CD4-positive, alpha-beta T cell treated with Interferon gamma for 1 hour (primary cell): ENCODE measurements around the gene WNK2.

Source experiments
- DNase-seq: peaks from one replicate; pipeline ENCODE4 v3.0.0-alpha.2; 2020

Gene WNK2

GRCh38 chr9:93203026-93203717 lies 19.2 kb downstream of the WNK2 start:
- no peak for DNase-seq

GRCh38 chr9:93203718-93204469 lies 20.0 kb downstream of the WNK2 start:
- DNase-seq: no peak

GRCh38 chr9:93204470-93205043 lies 20.6 kb downstream of the WNK2 start:
- DNase-seq: no peak

GRCh38 chr9:93205045-93205768 lies 21.3 kb downstream of the WNK2 start:
- DNase-seq: no peak

DNA sequence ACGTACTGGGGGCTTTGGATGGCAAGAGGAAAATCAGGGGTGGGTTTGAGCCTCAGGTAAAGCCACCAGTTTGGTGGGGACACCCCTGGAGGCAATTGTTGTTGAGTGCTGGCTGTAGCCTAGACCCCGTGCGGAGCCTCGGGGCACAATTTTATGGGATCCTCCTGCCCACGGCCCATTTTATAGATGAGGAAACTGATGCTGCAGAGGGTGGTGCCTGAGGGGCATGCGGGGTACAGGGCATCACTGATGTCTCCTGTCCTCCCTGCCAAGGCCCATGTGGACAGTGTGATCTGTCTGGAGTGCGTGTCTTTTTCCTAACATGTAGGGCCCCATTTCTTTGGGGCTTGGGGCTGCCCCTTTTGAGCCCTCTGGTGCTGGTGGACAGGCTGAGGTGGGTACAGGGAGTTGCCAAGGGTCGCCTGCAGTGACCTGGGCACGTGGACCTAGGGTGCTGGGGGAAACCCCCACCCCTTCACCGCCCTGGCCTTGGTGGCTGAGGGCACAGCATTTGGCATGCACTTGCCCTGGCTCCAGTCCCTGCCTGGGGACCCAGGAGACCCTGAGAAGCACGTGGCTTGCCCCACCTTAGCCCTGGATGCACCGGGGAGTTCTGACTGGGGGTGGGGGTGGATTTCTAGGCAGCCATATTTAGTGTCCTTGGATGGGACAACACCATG lies 22.1 kb downstream of the WNK2 start:
- no peak for DNase-seq

GRCh38 chr9:93206576-93207155 lies 22.7 kb downstream of the WNK2 start:
- no peak for DNase-seq

DNA sequence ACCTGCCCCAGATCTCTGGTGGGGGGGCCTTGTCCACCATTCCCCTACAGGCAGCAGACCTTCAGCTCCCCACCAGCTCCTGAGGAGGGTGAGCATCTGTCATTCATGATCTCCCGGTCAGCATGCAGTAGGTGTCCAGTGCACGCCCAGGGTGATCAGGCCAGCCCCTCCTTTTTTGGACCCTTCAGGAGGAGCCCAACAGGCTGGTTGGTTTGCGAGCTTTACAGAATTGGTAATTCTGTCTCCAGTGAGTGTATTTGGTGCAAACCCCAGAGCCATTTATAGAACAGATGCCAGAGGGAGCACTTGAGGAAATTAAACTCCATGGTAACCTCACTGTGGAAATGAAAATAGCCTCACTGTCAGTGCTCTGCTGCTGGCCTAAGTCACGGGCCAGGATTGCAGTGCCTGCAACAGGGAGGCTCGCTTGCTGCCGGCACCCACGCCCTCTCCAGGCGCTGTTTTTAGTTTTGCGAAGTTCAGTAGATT lies 23.4 kb downstream of the WNK2 start:
- DNase-seq: no peak

DNA sequence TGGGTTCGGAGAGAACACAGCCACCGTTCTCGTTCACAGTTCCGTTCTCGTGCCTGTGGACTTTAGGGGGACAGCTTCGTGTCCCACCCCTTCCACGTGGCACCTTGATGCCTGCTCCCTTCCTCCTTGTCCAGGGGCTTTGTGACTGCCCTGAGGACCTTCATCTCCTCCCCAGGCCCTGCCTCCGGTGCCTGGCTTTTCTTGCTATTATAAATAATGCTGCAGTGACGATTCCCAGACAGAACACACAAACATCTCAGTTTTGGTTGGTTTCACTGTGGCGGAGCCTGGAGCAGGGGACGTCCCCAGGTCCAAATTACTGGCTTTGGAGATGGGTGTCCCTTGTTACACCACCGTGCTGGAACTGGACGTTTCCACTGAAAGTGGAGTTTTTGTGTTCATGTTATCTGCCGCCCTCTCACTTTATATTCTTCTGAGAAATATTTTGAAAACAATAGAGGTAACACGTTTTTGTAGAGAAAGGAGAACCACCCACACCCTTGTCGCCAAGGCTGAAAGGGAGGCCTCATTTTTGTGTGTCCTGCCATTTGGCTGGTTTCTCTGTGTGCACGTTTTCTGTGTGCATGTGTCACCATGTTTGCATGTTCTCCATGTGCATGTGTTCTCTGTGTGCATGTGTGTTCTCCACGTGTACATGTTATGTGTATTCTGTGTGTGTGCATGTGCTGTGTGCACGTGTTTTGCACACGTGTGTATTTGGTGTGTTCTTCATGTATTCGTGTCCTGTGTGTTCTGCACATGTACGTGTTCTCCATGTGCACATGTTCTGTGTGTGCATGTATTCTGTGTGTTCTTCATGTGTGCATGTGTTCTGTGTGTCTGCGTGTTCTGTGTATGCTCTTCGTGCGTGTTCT lies 24.2 kb downstream of the WNK2 start:
- DNase-seq: no peak

DNA sequence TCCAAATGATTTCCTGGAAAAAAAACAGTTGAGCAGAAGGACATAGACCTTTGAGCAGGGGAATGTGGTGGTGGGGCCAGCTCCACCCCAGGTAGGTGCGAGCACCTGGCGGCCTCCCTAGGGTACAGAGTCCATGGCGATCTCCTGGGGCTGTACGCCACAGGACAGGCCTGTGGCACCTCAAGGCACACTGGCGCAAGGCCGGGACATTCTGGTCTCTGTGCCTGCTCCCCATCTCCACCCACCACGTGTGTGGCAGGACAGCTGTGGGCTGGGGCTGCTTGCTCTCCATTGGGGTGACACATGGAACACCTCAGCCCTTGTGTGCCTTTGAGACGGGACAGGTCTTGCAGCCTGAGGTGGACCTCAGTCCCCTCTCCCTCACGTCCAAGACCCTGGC lies 25.2 kb downstream of the WNK2 start:
- no peak for DNase-seq

GRCh38 chr9:93209576-93210323 lies 25.8 kb downstream of the WNK2 start:
- no peak for DNase-seq

DNA sequence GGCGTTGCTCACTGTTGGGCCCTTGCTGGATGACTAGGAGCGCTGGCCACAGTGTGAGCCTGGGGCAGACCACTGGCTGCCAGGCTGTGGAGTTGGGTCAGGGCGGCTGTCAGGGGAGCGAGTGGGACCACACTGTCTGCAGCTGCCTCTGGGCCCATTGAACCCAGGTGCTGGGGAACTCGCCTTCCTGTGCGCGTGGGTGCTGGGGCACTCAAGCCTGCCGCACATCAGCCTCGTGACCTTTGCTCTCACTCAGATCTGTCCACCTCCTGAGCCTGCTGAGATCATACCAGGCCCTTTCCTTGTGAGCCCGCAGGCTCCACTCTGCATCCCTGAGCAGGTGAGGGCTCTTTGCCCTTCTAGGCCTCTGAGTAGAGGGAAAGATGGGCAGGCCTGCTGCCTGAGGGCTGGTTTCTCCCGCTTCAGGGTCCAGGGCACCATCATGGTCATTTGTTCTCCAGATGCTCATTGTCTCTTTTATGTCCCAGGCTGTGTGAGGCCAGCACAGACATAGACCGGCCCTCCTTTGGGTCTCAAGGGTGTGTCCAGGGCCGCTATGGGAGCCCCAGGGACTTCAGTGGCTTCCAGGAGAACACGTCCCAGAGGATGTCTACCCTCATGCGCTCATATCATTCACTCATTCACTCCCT lies 26.5 kb downstream of the WNK2 start:
- no peak for DNase-seq

DNA sequence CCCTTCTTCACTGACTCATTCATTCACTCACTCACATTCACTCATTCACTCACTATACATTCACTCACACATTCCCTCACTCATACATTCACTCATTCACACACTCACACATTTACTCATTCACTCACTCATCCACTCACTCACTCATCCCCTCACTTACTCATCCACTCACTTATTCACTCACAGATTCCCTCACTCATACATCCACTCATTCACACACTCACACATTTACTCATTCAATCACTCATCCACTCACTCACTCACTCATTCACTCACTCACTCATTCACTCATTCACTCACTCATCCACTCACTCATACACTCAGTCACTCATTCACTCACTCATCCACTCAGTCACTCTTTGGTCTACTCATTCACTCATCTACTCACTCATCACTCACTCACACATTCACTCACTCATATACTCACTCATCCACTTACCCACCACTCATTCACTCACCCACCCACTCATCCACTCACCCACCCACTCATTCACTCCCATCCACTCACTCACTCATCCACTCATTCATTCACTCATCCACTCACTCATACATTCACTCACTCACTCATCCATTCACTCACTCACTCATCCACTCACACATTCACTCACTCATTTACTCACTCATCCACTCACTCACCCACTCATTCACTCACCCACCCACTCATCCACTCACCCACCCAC lies 27.2 kb downstream of the WNK2 start:
- DNase-seq: no peak

- DNase-seq: no peak
Observed at GRCh38 chr9:93211654-93212001, 27.7 kb downstream of the WNK2 start.

DNA sequence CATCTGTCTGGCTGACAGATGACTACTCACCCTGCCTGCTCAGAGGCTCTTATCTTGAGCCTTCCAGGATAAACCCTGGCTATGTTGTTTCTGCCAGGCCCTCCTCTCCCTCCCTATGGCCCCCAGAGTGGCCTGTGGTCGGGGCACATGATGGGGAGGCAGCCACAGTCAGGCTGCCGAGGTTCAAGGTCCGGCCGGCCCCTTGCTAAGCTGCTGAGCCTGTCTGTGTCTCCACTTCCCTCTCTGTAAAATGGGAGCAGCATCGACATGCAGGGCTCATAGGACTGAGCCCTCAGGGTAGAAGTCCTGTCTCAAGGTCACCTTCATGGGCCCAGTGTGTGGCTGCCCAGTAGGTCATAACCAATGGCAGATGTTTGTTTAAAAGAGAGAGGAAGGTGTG lies 28.5 kb downstream of the WNK2 start:
- DNase-seq: no peak

DNA sequence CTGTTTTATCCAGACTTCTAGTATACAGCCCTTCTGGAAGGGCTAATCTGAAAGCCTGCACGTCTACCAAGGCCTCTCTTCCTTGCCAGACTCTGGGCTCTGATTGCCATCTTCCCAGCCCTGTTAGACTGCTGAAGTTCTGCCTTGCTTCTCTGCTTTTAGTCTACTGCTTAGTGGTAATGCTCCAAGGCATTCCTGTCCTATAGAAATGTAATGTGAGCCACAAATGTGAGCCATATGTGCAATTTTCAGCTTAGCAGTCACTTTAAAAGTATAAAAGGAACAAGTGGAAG lies 32.1 kb downstream of the WNK2 start:
- DNase-seq: no peak

DNA sequence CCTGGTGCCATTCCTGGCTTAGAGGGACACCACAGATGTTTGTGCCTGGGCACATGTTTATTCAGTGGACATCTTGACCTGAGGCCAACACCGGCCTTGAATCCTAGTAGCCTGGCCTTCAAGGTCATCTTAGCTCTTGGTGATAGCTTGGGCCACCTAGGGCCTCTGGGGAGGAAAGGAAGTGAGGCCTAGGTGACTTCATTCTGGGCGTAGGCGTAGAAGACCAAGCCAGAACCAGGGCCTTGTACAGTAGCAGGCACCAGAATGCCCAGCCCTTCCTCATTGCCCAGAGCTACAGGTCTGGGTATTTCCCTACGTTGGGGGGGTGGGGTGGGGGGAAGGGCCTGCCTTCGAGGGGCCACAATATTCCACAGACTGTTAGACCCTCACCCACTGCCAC lies 33.8 kb downstream of the WNK2 start:
- DNase-seq: no peak

DNA sequence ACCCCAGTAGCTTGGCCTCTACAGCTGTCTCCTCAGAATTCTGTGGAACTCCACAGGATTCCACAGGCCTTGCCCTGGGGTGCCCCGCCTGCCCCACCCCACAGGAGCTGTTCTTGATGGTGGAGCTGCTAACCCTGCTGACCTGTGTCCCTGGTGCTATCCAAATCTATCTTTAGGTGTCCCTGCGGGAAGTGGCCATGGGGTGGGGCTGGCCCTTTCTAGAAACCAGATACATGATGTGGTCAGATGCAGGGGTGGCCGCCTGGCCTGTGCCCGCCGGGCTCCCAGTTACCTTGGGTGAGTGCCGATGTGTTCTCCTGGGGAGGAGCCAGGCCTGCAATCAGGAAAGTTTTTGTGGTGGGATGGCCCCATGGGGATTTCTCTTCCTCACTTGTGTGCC lies 34.2 kb downstream of the WNK2 start:
- no peak for DNase-seq

- DNase-seq: no peak
Observed at GRCh38 chr9:93218671-93219420, 34.9 kb downstream of the WNK2 start.

- DNase-seq: no peak
Observed at GRCh38 chr9:93219692-93220091, 35.8 kb downstream of the WNK2 start.
